SJSA1 (cell line): ENCODE measurements around the gene CDK5RAP2. TPM values are rescaled to one million over a fixed set of nuclear protein-coding genes. Genes with fewer than 3 reads are reported as not detected.
"Not testable (repeated sequence)": the region's sequence is repeated elsewhere in the genome, so short reads cannot be mapped to it uniquely, and the experiment has no call there.

Experiments
- DNase-seq, 2 experiments: peaks; one replicate each; pipeline ENCODE4 v3.0.0-alpha.2; 2015 to 2020; ENCODE audit warnings: low spot score in 2 of 2, low read depth in 1 of 2
- H3K27ac ChIP-seq: fragments of 250-450 bp; sonication (Bioruptor Pico); 2 replicates; pipeline ENCODE4 v1.5.1; 2020; ENCODE audit warnings: mild to moderate bottlenecking, moderate library complexity
- H3K27me3 ChIP-seq: fragments of 250-450 bp; sonication (Bioruptor Pico); replicated peaks from 2 replicates; pipeline ENCODE4 v1.5.1; 2020; ENCODE audit warnings: mild to moderate bottlenecking, moderate library complexity
- H3K36me3 ChIP-seq: fragments of 250-450 bp; sonication (Bioruptor Pico); 2 replicates; pipeline ENCODE4 v1.5.1; 2020; ENCODE audit warnings: mild to moderate bottlenecking
- H3K4me1 ChIP-seq: fragments of 250-450 bp; sonication (Bioruptor Pico); replicated peaks from 2 replicates; pipeline ENCODE4 v1.6.1; 2021; ENCODE audit warnings: mild to moderate bottlenecking
- H3K4me3 ChIP-seq: fragments of 250-450 bp; sonication (Bioruptor Pico); 2 replicates; pipeline ENCODE4 v1.5.1; 2020; ENCODE audit warnings: mild to moderate bottlenecking
- H3K9me3 ChIP-seq: fragments of 250-450 bp; sonication (Bioruptor Pico); replicated peaks from 2 replicates; pipeline ENCODE4 v1.5.1; 2020; ENCODE audit warnings: mild to moderate bottlenecking
- total RNA-seq: library from RNA; depleted of rRNA; stranded (reverse); fragments of >200 nt; shearing (Covaris generic); gene quantifications from 2 replicates; pipeline ENCODE4 v1.2.3, GENCODE V29; 2014

Gene CDK5RAP2
- total RNA-seq, 1 experiment from 2014 or later, result 32.6 TPM

DNA sequence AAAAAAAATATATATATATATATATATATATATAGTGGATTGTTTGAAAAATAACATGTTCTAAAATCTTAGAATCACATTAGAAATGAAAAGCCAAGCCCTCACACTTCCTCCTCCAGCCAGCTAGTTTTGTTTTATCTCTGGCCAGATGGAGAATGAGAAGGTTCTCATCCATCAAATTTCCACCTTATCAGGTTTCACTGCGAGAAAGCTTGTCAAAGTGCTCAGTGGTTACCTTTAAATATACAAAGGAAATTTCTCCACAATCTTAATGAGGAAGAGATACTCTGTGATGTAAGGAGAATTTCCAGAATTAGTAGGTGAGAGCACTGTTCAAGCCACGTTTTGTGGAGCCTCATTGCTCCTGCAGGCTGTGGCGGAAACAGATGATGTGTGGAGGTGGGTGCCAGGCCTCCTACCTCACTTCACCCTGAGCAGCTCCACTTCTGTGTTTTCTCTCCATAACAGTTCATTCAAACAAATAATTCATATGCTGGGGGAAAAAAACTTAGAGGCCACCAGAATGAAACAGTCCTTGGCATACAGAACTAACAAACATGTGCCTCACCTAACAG lies 71.9 kb downstream of the CDK5RAP2 start:
- H3K9me3 ChIP-seq, result peaks cover 4% of the 10 kb centered on the region
- peaks cover 6% of the 10 kb centered on the region for H3K4me1 ChIP-seq
- no peaks in the 10 kb centered on the region for H3K27me3 ChIP-seq
- DNase-seq, result no peak
- H3K4me3 ChIP-seq, result no peak overlapping the region
- H3K27ac ChIP-seq, result no peak overlapping the region
- H3K36me3 ChIP-seq, result peaks cover 55% of the 10 kb centered on the region

DNA sequence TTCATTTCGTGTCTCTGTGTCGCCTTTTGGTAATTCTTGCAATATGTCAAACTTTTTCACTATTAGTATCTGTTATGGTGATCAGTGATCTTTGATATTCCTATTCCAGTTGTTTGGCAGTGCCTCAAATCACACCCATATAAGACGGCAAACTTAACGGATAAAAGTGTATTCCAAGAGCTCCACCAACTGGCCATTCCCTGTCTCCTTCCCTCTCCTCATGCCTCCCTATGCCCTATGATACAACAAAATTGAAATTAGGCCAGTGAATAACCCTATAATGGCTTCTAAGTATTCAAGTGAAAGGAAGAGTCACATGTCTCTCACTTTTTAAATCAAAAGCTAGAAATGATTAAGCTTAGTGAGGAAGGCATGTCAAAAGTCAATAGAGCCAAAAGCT lies 74.8 kb downstream of the CDK5RAP2 start:
- H3K4me1 ChIP-seq, result no peaks in the 10 kb centered on the region
- no peak for DNase-seq
- peaks cover 39% of the 10 kb centered on the region for H3K36me3 ChIP-seq
- peaks cover 4% of the 10 kb centered on the region; the same call in 1 of the 2 replicates for H3K9me3 ChIP-seq
- H3K27ac ChIP-seq, result no peak overlapping the region
- no peak overlapping the region for H3K4me3 ChIP-seq
- no peaks in the 10 kb centered on the region for H3K27me3 ChIP-seq

DNA sequence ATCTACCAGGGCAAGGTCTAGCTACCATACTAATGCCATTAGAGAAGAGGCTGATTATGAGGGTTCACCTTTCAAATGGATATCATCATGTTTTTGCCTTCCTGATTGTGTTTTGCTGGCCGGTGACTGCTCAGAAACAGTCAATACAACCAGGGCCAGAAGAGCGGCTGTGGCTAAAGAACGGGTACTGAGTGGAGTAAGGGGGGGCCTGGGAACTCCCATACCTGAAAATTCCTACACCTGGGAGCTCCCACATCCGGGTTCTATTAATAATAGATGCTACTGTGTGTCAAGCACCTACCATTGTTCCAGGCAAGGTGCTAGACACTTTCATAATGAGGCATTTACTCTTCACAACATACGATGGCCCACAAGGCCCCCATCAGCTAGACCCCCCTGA lies 79.2 kb downstream of the CDK5RAP2 start:
- H3K27me3 ChIP-seq, result no peaks in the 10 kb centered on the region
- H3K4me1 ChIP-seq, result no peaks in the 10 kb centered on the region
- no peak for DNase-seq
- H3K9me3 ChIP-seq, result no peaks in the 10 kb centered on the region; the same call in 1 of the 2 replicates
- peaks cover 14% of the 10 kb centered on the region for H3K36me3 ChIP-seq
- H3K4me3 ChIP-seq, result no peak overlapping the region
- no peak overlapping the region for H3K27ac ChIP-seq

- H3K4me3 ChIP-seq, H3K36me3 ChIP-seq, DNase-seq, H3K27me3 ChIP-seq, H3K9me3 ChIP-seq, H3K4me1 ChIP-seq, H3K27ac ChIP-seq: not testable (repeated sequence)
These were observed 82.1 kb downstream of the CDK5RAP2 start for GRCh38 chr9:120497865-120498264.

DNA sequence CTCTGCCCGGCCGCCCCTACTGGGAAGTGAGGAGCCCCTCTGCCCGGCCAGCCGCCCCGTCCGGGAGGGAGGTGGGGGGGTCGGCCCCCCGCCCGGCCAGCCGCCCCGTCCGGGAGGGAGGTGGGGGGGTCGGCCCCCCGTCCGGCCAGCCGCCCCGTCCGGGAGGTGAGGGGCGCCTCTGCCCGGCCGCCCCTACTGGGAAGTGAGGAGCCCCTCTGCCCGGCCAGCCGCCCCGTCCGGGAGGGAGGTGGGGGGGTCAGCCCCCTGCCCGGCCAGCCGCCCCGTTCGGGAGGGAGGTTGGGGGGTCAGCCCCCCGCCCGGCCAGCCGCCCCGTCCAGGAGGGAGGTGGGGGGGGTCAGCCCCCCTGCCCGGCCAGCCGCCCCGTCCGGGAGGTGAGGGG lies 83.5 kb downstream of the CDK5RAP2 start:
- DNase-seq, H3K9me3 ChIP-seq, H3K27me3 ChIP-seq, H3K36me3 ChIP-seq, H3K4me1 ChIP-seq, H3K27ac ChIP-seq, H3K4me3 ChIP-seq: not testable (repeated sequence)

GRCh38 chr9:120490888-120491595 lies 88.9 kb downstream of the CDK5RAP2 start:
- DNase-seq, result no peak
- Histone ChIP-seq H3K4me1 (no peaks in the 10 kb centered on the region), H3K4me3 (no peak overlapping the region), H3K9me3 (no peaks in the 10 kb centered on the region), H3K27ac (no peak overlapping the region), H3K27me3 (no peaks in the 10 kb centered on the region), H3K36me3 (peaks cover 28% of the 10 kb centered on the region)

- Histone ChIP-seq H3K9me3 (no peaks in the 10 kb centered on the region), H3K27me3 (no peaks in the 10 kb centered on the region), H3K27ac (no peak overlapping the region), H3K4me3 (no peak overlapping the region), H3K36me3 (peaks cover 44% of the 10 kb centered on the region), H3K4me1 (no peaks in the 10 kb centered on the region)
- no peak for DNase-seq
These were observed 93.1 kb downstream of the CDK5RAP2 start for GRCh38 chr9:120486835-120487234.

DNA sequence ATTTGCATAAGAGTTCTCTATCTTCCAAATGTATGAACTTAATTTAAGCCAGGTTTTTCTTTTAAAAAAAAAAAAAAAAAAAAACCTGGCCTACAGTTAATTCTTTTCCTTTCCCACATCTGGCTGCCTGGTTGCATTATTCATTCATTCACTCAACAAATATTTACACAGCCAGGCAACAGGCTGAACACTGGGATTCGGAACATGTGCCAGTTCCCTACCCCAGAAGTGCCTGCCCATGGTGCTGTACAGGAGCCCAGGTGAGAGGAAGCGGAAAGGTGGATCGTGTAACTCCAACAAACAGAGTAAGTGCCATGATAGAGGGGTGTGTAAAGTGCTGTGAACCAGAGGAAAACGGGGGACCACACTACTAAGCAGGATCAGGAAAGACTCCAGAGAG lies 93.6 kb downstream of the CDK5RAP2 start:
- Histone ChIP-seq H3K4me3 (no peak overlapping the region), H3K4me1 (no peaks in the 10 kb centered on the region), H3K27me3 (no peaks in the 10 kb centered on the region), H3K27ac (no peak overlapping the region), H3K9me3 (no peaks in the 10 kb centered on the region), H3K36me3 (peaks cover 43% of the 10 kb centered on the region)
- no peak for DNase-seq

DNA sequence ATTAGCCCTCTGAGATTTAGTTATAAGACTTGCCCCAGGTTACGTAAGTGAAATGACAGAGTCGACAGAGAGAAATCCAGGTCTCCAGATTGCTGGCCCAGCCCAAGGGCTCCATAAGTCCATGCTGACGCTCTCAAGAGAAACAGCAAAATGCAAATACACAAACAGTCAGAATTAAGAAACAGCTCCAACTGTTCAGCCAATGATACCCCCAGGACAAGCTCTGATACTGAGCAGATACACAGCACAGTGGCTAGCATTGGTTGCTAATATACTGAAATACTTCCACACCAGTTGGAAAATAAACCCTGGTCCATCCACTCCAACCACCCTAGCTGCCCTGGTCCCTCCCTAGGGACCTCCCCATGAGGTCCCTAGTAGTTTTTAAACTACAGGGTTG lies 94.2 kb downstream of the CDK5RAP2 start:
- H3K4me1 ChIP-seq, result no peaks in the 10 kb centered on the region
- peaks cover 38% of the 10 kb centered on the region for H3K36me3 ChIP-seq
- no peaks in the 10 kb centered on the region for H3K9me3 ChIP-seq
- no peak overlapping the region for H3K27ac ChIP-seq
- no peak overlapping the region for H3K4me3 ChIP-seq
- DNase-seq, result no peak
- H3K27me3 ChIP-seq, result no peaks in the 10 kb centered on the region

DNA sequence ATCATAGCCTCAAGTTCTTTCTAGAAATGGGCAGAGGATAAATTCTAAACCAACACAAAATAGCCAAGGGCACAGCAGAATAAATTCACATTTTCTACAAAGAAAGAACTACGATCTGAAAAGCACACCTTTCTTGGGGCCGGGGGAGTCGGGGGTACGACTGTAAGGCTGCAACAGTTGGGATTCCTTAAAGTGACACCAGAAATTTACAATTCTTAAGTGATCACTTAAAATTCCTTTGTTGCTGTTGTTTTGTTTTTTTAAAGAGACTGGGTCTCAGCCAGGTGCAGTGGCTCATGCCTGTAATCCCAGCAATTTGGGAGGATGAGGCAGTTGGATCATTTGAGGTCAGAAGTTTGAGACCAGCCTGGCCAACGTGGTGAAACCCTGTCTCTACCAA lies 95.8 kb downstream of the CDK5RAP2 start:
- Histone ChIP-seq H3K4me1 (no peaks in the 10 kb centered on the region), H3K27ac (no peak overlapping the region), H3K27me3 (no peaks in the 10 kb centered on the region)

GRCh38 chr9:120482424-120483186 lies 97.4 kb downstream of the CDK5RAP2 start:
- no peak overlapping the region for H3K27ac ChIP-seq
- no peak for DNase-seq
- H3K27me3 ChIP-seq, result no peaks in the 10 kb centered on the region
- H3K36me3 ChIP-seq, result peaks cover 35% of the 10 kb centered on the region
- H3K4me1 ChIP-seq, result no peaks in the 10 kb centered on the region
- no peak overlapping the region for H3K4me3 ChIP-seq
- H3K9me3 ChIP-seq, result no peaks in the 10 kb centered on the region

More for the DNA sequence above, 95.8 kb downstream of the CDK5RAP2 start:
- no peak for DNase-seq
- Histone ChIP-seq H3K36me3 (peaks cover 33% of the 10 kb centered on the region), H3K4me3 (no peak overlapping the region), H3K9me3 (no peaks in the 10 kb centered on the region)

DNA sequence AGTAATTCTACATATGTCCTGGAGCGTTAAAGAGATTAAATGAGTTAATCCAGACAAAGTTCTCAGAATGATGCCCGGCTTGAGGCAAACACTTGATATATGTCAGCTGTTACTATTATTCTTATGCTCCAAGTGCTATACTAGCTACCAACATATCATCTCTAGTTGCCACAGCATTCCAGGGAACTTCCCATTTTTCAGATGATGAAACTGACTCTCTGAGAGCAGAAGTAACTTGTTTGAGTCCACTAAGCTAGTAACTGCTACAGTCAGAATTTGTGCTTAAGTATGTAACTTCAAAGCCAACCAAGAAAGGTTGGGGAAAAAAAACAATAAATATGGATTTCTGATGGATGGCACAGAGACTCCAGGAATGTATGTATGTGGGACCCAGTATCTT lies 98.1 kb downstream of the CDK5RAP2 start:
- no peak overlapping the region for H3K27ac ChIP-seq
- no peak for DNase-seq
- peaks cover 34% of the 10 kb centered on the region for H3K36me3 ChIP-seq
- no peaks in the 10 kb centered on the region for H3K27me3 ChIP-seq
- H3K4me1 ChIP-seq, result no peaks in the 10 kb centered on the region
- H3K9me3 ChIP-seq, result no peaks in the 10 kb centered on the region
- no peak overlapping the region for H3K4me3 ChIP-seq

GRCh38 chr9:120481248-120481647 lies 98.7 kb downstream of the CDK5RAP2 start:
- DNase-seq, result no peak
- H3K4me1 ChIP-seq, result no peaks in the 10 kb centered on the region

GRCh38 chr9:120480707-120481106 lies 99.3 kb downstream of the CDK5RAP2 start:
- peaks cover 30% of the 10 kb centered on the region for H3K36me3 ChIP-seq
- H3K27me3 ChIP-seq, result no peaks in the 10 kb centered on the region
- no peak overlapping the region for H3K27ac ChIP-seq
- DNase-seq, result no peak
- H3K4me3 ChIP-seq, result no peak overlapping the region
- no peaks in the 10 kb centered on the region for H3K9me3 ChIP-seq
- H3K4me1 ChIP-seq, result no peaks in the 10 kb centered on the region

More at GRCh38 chr9:120481248-120481647, 98.7 kb downstream of the CDK5RAP2 start:
- Histone ChIP-seq H3K36me3 (peaks cover 33% of the 10 kb centered on the region), H3K9me3 (no peaks in the 10 kb centered on the region), H3K27ac (no peak overlapping the region), H3K4me3 (no peak overlapping the region), H3K27me3 (no peaks in the 10 kb centered on the region)
